ENCODE data around the gene SLC25A39.

Gene SLC25A39

GRCh38 chr17:44273607-44274006 lies 51.0 kb downstream of the SLC25A39 start:
- DNase-seq (ENCODE audit: low read depth), result no peak

GRCh38 chr17:44272954-44273353 lies 51.7 kb downstream of the SLC25A39 start:
- no peak for DNase-seq (ENCODE audit: low read depth)

- no peak for DNase-seq (ENCODE audit: low read depth)
Observed at GRCh38 chr17:44272321-44272951, 52.2 kb downstream of the SLC25A39 start.

All from stimulated activated CD8-positive, alpha-beta memory T cell treated with anti-CD3 and anti-CD28 coated beads, Interleukin-15, amount 100 ng/mL, for 24 hours (primary cell).